Activated T-helper 9 cell treated with anti-CD3 and anti-CD28 coated beads, Interleukin-2, amount 50 U/mL, for 16 hours (primary cell): ENCODE measurements around the gene TM6SF1.

Source experiments
- DNase-seq: peaks from one replicate; pipeline ENCODE4 v3.0.0-alpha.2; 2020; ENCODE audit warnings: low read depth

The TM6SF1 gene

GRCh38 chr15:83174891-83175290 lies 67.4 kb downstream of the TM6SF1 start:
- DNase-seq: no peak

GRCh38 chr15:83178390-83178789 lies 70.9 kb downstream of the TM6SF1 start:
- DNase-seq: no peak

GRCh38 chr15:83178869-83179325 lies 71.5 kb downstream of the TM6SF1 start:
- no peak for DNase-seq

- DNase-seq: no peak
Observed at GRCh38 chr15:83185561-83185960, 78.1 kb downstream of the TM6SF1 start.
